K562 (cell line): ENCODE measurements around the gene AKT1. TPM values are rescaled to one million over a fixed set of nuclear protein-coding genes. Genes with fewer than 3 reads are reported as not detected.
A peak's percentile ranks its signal among the peaks of the same experiment; 100 is the strongest.

Experiments
- AFF1 ChIP-seq, 2 experiments: fragments of 450-650 bp; IDR thresholded peaks; 2 replicates each; pipeline ENCODE4 v1.6.1; 2018; ENCODE audit warnings: mild to moderate bottlenecking in 2 of 2, low read depth in 1 of 2; ENCODE audit not compliant: partially characterized antibody in 2 of 2
- ARNT ChIP-seq, 2 experiments: fragments of 450-650 bp; IDR thresholded peaks; 2 replicates each; pipeline ENCODE4 v1.6.1; 2016; ENCODE audit warnings: mild to moderate bottlenecking in 1 of 2
- CEBPG ChIP-seq, 3 experiments: fragments of 200-800 bp in 1 of 3; sonication (Bioruptor generic) in 1 of 3; sonication (generic) in 1 of 3; formaldehyde crosslinking in 1 of 3; IDR thresholded peaks in 2 of 3; conservative IDR thresholded peaks in 1 of 3; 2 replicates each; pipeline versions ENCODE4 v1.6.1 to v1.8.0; 2016 to 2022; ENCODE audit warnings: missing compliant biosample characterization in 2 of 3, missing genetic modification characterization in 2 of 3, mild to moderate bottlenecking in 1 of 3, missing genetic modification reagents in 1 of 3
- CTBP1 ChIP-seq: fragments of 450-650 bp; IDR thresholded peaks from 2 replicates; pipeline ENCODE4 v1.6.1; 2016; ENCODE audit warnings: borderline replicate concordance
- DDX20 ChIP-seq: fragments of 450-650 bp; IDR thresholded peaks from 2 replicates; pipeline ENCODE4 v1.6.1; 2016; ENCODE audit warnings: missing genetic modification characterization, low read depth, mild to moderate bottlenecking, missing compliant biosample characterization, moderate library complexity
- FIP1L1 ChIP-seq: fragments of 200-400 bp; formaldehyde crosslinking; IDR thresholded peaks from 2 replicates; pipeline ENCODE4 v1.6.1; 2018; ENCODE audit warnings: mild to moderate bottlenecking, low read depth, low read length; ENCODE audit not compliant: poor library complexity, severe bottlenecking
- JUN ChIP-seq, 2 experiments: sonication (generic) in 1 of 2; formaldehyde crosslinking in 1 of 2; IDR thresholded peaks; 2 replicates each; pipeline versions ENCODE4 v1.6.1 to v1.8.0; 2012 to 2022; ENCODE audit warnings: borderline replicate concordance in 2 of 2, mild to moderate bottlenecking in 2 of 2, improper control_type of control experiment in 1 of 2, low read depth in 1 of 2, low read length in 1 of 2, missing genetic modification reagents in 1 of 2
- KHSRP ChIP-seq: fragments of 450-650 bp; IDR thresholded peaks from 2 replicates; pipeline ENCODE4 v1.6.1; 2017
- NFIC ChIP-seq: fragments of 450-650 bp; IDR thresholded peaks from 2 replicates; pipeline ENCODE4 v1.6.1; 2017; ENCODE audit warnings: mild to moderate bottlenecking, inconsistent platforms
- NR2C2 ChIP-seq, 2 experiments: fragments of 200-800 bp in 1 of 2; sonication (Bioruptor generic) in 1 of 2; sonication (generic) in 1 of 2; formaldehyde crosslinking in 1 of 2; IDR thresholded peaks; 2 replicates each; pipeline versions ENCODE4 v1.6.1 to v1.8.0; 2016 to 2022; ENCODE audit warnings: mild to moderate bottlenecking in 1 of 2, missing compliant biosample characterization in 1 of 2, missing genetic modification characterization in 1 of 2, missing genetic modification reagents in 1 of 2
- NR3C1 ChIP-seq: sonication (generic); formaldehyde crosslinking; IDR thresholded peaks from 2 replicates; pipeline ENCODE4 v1.8.1; 2022; ENCODE audit warnings: missing genetic modification reagents
- POLR2B ChIP-seq: fragments of 450-650 bp; IDR thresholded peaks from 2 replicates; pipeline ENCODE4 v1.6.1; 2018; ENCODE audit warnings: low read depth; ENCODE audit not compliant: partially characterized antibody
- POLR3A ChIP-seq: IDR thresholded peaks from 2 replicates; pipeline ENCODE4 v1.6.1; 2011; ENCODE audit warnings: borderline replicate concordance, mild to moderate bottlenecking, moderate library complexity; ENCODE audit not compliant: insufficient read length, insufficient read depth; ENCODE audit errors: extremely low read depth
- RAD21 ChIP-seq, 2 experiments: fragments of 250-450 bp in 1 of 2; fragments of 450-650 bp in 1 of 2; sonication (Bioruptor Pico) in 1 of 2; formaldehyde crosslinking in 1 of 2; IDR thresholded peaks in 1 of 2; conservative IDR thresholded peaks in 1 of 2; 2 replicates each; pipeline versions ENCODE4 v1.4.0 to v1.8.0; 2020 to 2022; ENCODE audit warnings: mild to moderate bottlenecking in 2 of 2, moderate library complexity in 1 of 2
- U2AF1 ChIP-seq: fragments of 200-400 bp; formaldehyde crosslinking; optimal IDR thresholded peaks from 2 replicates; pipeline ENCODE3; 2017; ENCODE audit warnings: mild to moderate bottlenecking, low read depth, low read length, moderate library complexity
- USF2 ChIP-seq: sonication (generic); formaldehyde crosslinking; IDR thresholded peaks from 2 replicates; pipeline ENCODE4 v1.5.0; 2020; ENCODE audit warnings: missing genetic modification reagents
- YBX1 ChIP-seq: fragments of 450-650 bp; IDR thresholded peaks from 2 replicates; pipeline ENCODE4 v1.7.1; 2016; ENCODE audit warnings: mild to moderate bottlenecking
- ZNF263 ChIP-seq: sonication (generic); formaldehyde crosslinking; IDR thresholded peaks from 2 replicates; pipeline ENCODE4 v1.8.0; 2022; ENCODE audit warnings: mild to moderate bottlenecking, missing genetic modification reagents, borderline replicate concordance
- ZNF277 ChIP-seq: fragments of 250-450 bp; sonication (Bioruptor Pico); IDR thresholded peaks from 2 replicates; pipeline ENCODE4 v1.8.0; 2022; ENCODE audit warnings: inconsistent platforms, mild to moderate bottlenecking, moderate library complexity, borderline replicate concordance
- ZNF644 ChIP-seq: fragments of 200-800 bp; sonication (Bioruptor generic); IDR thresholded peaks from 2 replicates; pipeline ENCODE4 v1.6.1; 2016; ENCODE audit warnings: low read depth, missing genetic modification characterization, missing compliant biosample characterization
- ZNF79 ChIP-seq: fragments of 250-450 bp; sonication (Bioruptor Pico); IDR thresholded peaks from 2 replicates; pipeline ENCODE4 v1.4.0; 2020; ENCODE audit warnings: low read depth, mild to moderate bottlenecking, moderate library complexity
- polyA plus RNA-seq, 8 experiments: library from polyadenylated mRNA; depleted of rRNA in 4 of 8; stranded (reverse) in 5 of 8; unstranded in 3 of 8; fragments of >200 nt; fragmentation: Nextera tagmentation in 2 of 8; fragmentation: Illumina TruSeq in 1 of 8; extraction: Ambion mirVana in 2 of 8; extraction: Trizol in 1 of 8; gene quantifications; 2 replicates each; pipeline versions ENCODE4 v1.2.1 to v1.2.3, GENCODE V29; 2011 to 2014; ENCODE audit warnings: inconsistent platforms in 1 of 8, missing spikeins in 1 of 8
- total RNA-seq, 7 experiments: library from RNA; depleted of rRNA in 6 of 7; stranded (reverse); fragments of >200 nt in 6 of 7; fragmentation: Illumina TruSeq in 2 of 7; extraction: Trizol in 2 of 7; gene quantifications; 2 replicates each; pipeline versions ENCODE4 v1.2.1 to v1.2.3, GENCODE V29; 2011 to 2021; ENCODE audit warnings: low replicate concordance in 1 of 7

AKT1 gene
- total and polyA plus RNA-seq, 9 of the 15 experiments (the other 6 are each of a cell fraction or from before 2014, with no cell fraction given), result 0.49 to 132 (median 75.1) TPM

GRCh38 chr14:104805326-104805678 is 9.8 kb upstream of the AKT1 start (continued):
- TF ChIP-seq JUN (IDR thresholded peaks at IDR 0.05; ENCODE audit: borderline replicate concordance, low read depth, low read length), result peak; percentile 55
- peak; percentile 85; the same call in 1 of the 2 replicates for TF ChIP-seq JUN (CRISPR knock-in tag; IDR thresholded peaks at IDR 0.05; ENCODE audit: borderline replicate concordance)
- TF ChIP-seq NR3C1 (CRISPR knock-in tag), result no peak
- no peak for TF ChIP-seq AFF1 (IDR thresholded peaks at IDR 0.05; ENCODE audit: low read depth in 1 of 2, partially characterized antibody in 2 of 2)
- no peak for TF ChIP-seq ZNF644 (tag)
- TF ChIP-seq ZNF263 (CRISPR knock-in tag), result no peak
- TF ChIP-seq POLR2B, result no peak
- TF ChIP-seq RAD21 (CRISPR knock-in tag; conservative IDR thresholded peaks at IDR 0.05 in 1 of 2, IDR thresholded peaks at IDR 0.05 in 1 of 2), result no peak
- peak; percentile 73 for TF ChIP-seq CTBP1
- no peak for TF ChIP-seq POLR3A
- no peak for TF ChIP-seq U2AF1
- TF ChIP-seq NR2C2 (CRISPR knock-in tag; IDR thresholded peaks at IDR 0.05), result no peak
- TF ChIP-seq NR2C2 (tag; IDR thresholded peaks at IDR 0.05), result no peak
- no peak for TF ChIP-seq YBX1
- TF ChIP-seq DDX20, result no peak
- TF ChIP-seq KHSRP, result no peak
- TF ChIP-seq ZNF277, result no peak
- no peak for TF ChIP-seq CEBPG (CRISPR knock-in tag; IDR thresholded peaks at IDR 0.05)
- TF ChIP-seq CEBPG (tag; conservative IDR thresholded peaks at IDR 0.05 in 1 of 2, IDR thresholded peaks at IDR 0.05 in 1 of 2), result no peak
- TF ChIP-seq ZNF79, result no peak
- TF ChIP-seq FIP1L1, result no peak
- no peak for TF ChIP-seq USF2 (CRISPR knock-in tag)
- no peak for TF ChIP-seq ARNT (IDR thresholded peaks at IDR 0.05)
- peak; percentile 96 for TF ChIP-seq NFIC
